ENCODE results near the gene INF2.

INF2 gene

GRCh38 chr14:104771374-104771773 lies 82.0 kb downstream of the INF2 start:
- H3F3A ChIP-seq (ENCODE audit: insufficient read depth, low read length): no peaks in the 10 kb centered on the region
- no peaks in the 10 kb centered on the region for H4K20me1 ChIP-seq (ENCODE audit: insufficient read depth, low read length)
- TF ChIP-seq EZH2phosphoT487 (IDR thresholded peaks at IDR 0.05; ENCODE audit: low read length) (no peak), EZH2 (optimal IDR thresholded peaks at IDR 0.05; ENCODE audit: low read depth, low read length) (no peak)
- TF ChIP-seq, protein P1, sequence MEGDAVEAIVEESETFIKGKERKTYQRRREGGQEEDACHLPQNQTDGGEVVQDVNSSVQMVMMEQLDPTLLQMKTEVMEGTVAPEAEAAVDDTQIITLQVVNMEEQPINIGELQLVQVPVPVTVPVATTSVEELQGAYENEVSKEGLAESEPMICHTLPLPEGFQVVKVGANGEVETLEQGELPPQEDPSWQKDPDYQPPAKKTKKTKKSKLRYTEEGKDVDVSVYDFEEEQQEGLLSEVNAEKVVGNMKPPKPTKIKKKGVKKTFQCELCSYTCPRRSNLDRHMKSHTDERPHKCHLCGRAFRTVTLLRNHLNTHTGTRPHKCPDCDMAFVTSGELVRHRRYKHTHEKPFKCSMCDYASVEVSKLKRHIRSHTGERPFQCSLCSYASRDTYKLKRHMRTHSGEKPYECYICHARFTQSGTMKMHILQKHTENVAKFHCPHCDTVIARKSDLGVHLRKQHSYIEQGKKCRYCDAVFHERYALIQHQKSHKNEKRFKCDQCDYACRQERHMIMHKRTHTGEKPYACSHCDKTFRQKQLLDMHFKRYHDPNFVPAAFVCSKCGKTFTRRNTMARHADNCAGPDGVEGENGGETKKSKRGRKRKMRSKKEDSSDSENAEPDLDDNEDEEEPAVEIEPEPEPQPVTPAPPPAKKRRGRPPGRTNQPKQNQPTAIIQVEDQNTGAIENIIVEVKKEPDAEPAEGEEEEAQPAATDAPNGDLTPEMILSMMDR (IDR thresholded peaks at IDR 0.05; ENCODE audit: low read length): no peak
- H3K79me2 ChIP-seq (ENCODE audit: low read length): no peaks in the 10 kb centered on the region
- no peak overlapping the region for H3K4me2 ChIP-seq (ENCODE audit: low read depth, low read length)
- H3K27ac ChIP-seq (ENCODE audit: low read length): no peak overlapping the region
- H3K9me2 ChIP-seq (replicated peaks; ENCODE audit: insufficient read depth, low read length): no peaks in the 10 kb centered on the region
- H3K27me3 ChIP-seq (replicated peaks; ENCODE audit: insufficient read depth, low read length): no peaks in the 10 kb centered on the region
- no peak for DNase-seq
- H3K4me1 ChIP-seq (ENCODE audit: low read length): no peaks in the 10 kb centered on the region
- H3K4me3 ChIP-seq (ENCODE audit: low read length): no peak overlapping the region
- H3K9me3 ChIP-seq (replicated peaks; ENCODE audit: insufficient read depth, low read length): no peaks in the 10 kb centered on the region
- H2AFZ ChIP-seq (ENCODE audit: low read length): no peak overlapping the region
- H3K9ac ChIP-seq (ENCODE audit: low read length): no peak overlapping the region
- no peaks in the 10 kb centered on the region for H3K36me3 ChIP-seq (replicated peaks; ENCODE audit: insufficient read depth, low read length)

Measured in MM.1S (cell line).